ENCODE results near the gene ANGEL1. TPM values are rescaled to one million over a fixed set of nuclear protein-coding genes. Genes with fewer than 3 reads are reported as not detected.

Gene ANGEL1
- 11.5 TPM for total RNA-seq (2013)
- polyA plus RNA-seq (10 to 100 TPM in 1 of 3 donors, 1 to 10 TPM in 2; 8.1 to 10.4 (median 8.5) TPM), polyA minus RNA-seq (5.8 and 8.0 TPM in 2 replicates), total RNA-seq (2.6 to 17.3 (median 10.4) reads per million in 11 experiments)

- H4K20me1 ChIP-seq (ENCODE audit: insufficient read depth, low read length), result no peaks in the 10 kb centered on the region
- intact Hi-C loops (cut with micrococcal nuclease), result loop anchor here in 1 of 2 donors (10.0 kb wide), 1 partner anchor 52 kb away; no protein-coding TSS in a partner anchor
- H3K27me3 ChIP-seq (ENCODE audit: control insufficient read depth in 2 of 2, insufficient read depth in 2 of 2, low read length in 2 of 2), result no peaks in the 10 kb centered on the region
- H3K36me3 Mint-ChIP-seq, result peaks cover 20 to 21% of the 10 kb centered on the region in 2 donors
- H2AFZ ChIP-seq (ENCODE audit: insufficient read depth, low read depth, low read length, poor library complexity, severe bottlenecking), result peak within 1 kb of the TSS; percentile 76
- H3K36me3 ChIP-seq (replicated peaks in 1 of 2; ENCODE audit: control insufficient read depth in 1 of 2, insufficient read depth in 2 of 2, low read length in 2 of 2), result peaks cover 11 to 20% of the 10 kb centered on the region in 2 donors
- peaks cover 0 to 3% (median 3%) of the 10 kb centered on the region in 3 donors for H3K27me3 Mint-ChIP-seq (ENCODE audit: low read depth in 3 of 3)
- peak; percentile 96 to 97 (median 96) for DNase-seq
- no peaks in the 10 kb centered on the region for H3K9me3 Mint-ChIP-seq
- no peaks in the 10 kb centered on the region for H3K9me3 ChIP-seq (replicated peaks in 1 of 2; ENCODE audit: control insufficient read depth in 1 of 2, insufficient read depth in 1 of 2, low read length in 2 of 2)
- H3K4me2 ChIP-seq (replicated peaks; ENCODE audit: extremely low read depth, low read length, poor library complexity, severe bottlenecking), result peak within 1 kb of the TSS; percentile 83
- peaks cover 25 to 28% of the 10 kb centered on the region in 2 donors for H3K4me1 ChIP-seq (ENCODE audit: control insufficient read depth in 1 of 2, insufficient read depth in 2 of 2, low read length in 2 of 2)
- no peak for TF ChIP-seq CTCF (IDR thresholded peaks at IDR 0.05)
- H3K27ac Mint-ChIP-seq, result peak within 1 kb of the TSS; percentile 47 to 91 (median 85)
- H3K4me3 Mint-ChIP-seq, result peak within 1 kb of the TSS; percentile 90 to 96
- WGBS (ENCODE audit: insufficient coverage), result 2% methylated on average over 68 of the region's 69 CpGs
- peak within 1 kb of the TSS; percentile 63 to 85 (median 81) for H3K4me3 ChIP-seq (replicated peaks in 1 of 3; ENCODE audit: low read depth in 2 of 3, low read length in 3 of 3)
- H3K27ac ChIP-seq (ENCODE audit: low read depth in 1 of 2, low read length in 2 of 2), result peak within 1 kb of the TSS in 1 of 2 donors; percentile 80
- peak within 1 kb of the TSS; percentile 84 for H3K9ac ChIP-seq (ENCODE audit: insufficient read depth, low read length, poor library complexity, severe bottlenecking)
- H3K79me2 ChIP-seq (ENCODE audit: insufficient read depth, low read length), result no peaks in the 10 kb centered on the region
- peaks cover 21% of the 10 kb centered on the region for H3K4me1 Mint-ChIP-seq
Observed at GRCh38 chr14:76812422-76813383, at the start of gene ANGEL1. TSS of gene ANGEL1 (minus strand) at chr14:76812882. CDS start at chr14:76812827, 55 bp downstream.

- no peak for TF ChIP-seq CTCF (IDR thresholded peaks at IDR 0.05)
- Mint-ChIP-seq H3K36me3 (peaks cover 8 to 19% of the 10 kb centered on the region in 2 donors), H3K4me1 (peaks cover 56% of the 10 kb centered on the region), H3K9me3 (peaks cover 0 to 3% (median 0%) of the 10 kb centered on the region in 7 donors), H3K4me3 (no peak overlapping the region), H3K27ac (peak overlapping the region in 2 of 7 donors; percentile 11 to 38), H3K27me3 (ENCODE audit: low read depth in 3 of 3) (peaks cover 0 to 3% (median 2%) of the 10 kb centered on the region in 3 donors)
- Histone ChIP-seq H3K27me3 (ENCODE audit: control insufficient read depth in 2 of 2, insufficient read depth in 2 of 2, low read length in 2 of 2) (no peaks in the 10 kb centered on the region), H3K79me2 (ENCODE audit: insufficient read depth, low read length) (peaks cover 12% of the 10 kb centered on the region), H2AFZ (ENCODE audit: insufficient read depth, low read depth, low read length, poor library complexity, severe bottlenecking) (no peak overlapping the region), H3K4me3 (replicated peaks in 1 of 3; ENCODE audit: low read depth in 2 of 3, low read length in 3 of 3) (no peak overlapping the region), H3K9ac (ENCODE audit: insufficient read depth, low read length, poor library complexity, severe bottlenecking) (no peak overlapping the region), H3K27ac (ENCODE audit: low read depth in 1 of 2, low read length in 2 of 2) (no peak overlapping the region), H3K36me3 (replicated peaks in 1 of 2; ENCODE audit: control insufficient read depth in 1 of 2, insufficient read depth in 2 of 2, low read length in 2 of 2) (no peaks in the 10 kb centered on the region), H3K4me2 (replicated peaks; ENCODE audit: extremely low read depth, low read length, poor library complexity, severe bottlenecking) (no peak overlapping the region), H4K20me1 (ENCODE audit: insufficient read depth, low read length) (no peaks in the 10 kb centered on the region), H3K9me3 (replicated peaks in 1 of 2; ENCODE audit: control insufficient read depth in 1 of 2, insufficient read depth in 1 of 2, low read length in 2 of 2) (no peaks in the 10 kb centered on the region), H3K4me1 (ENCODE audit: control insufficient read depth in 1 of 2, insufficient read depth in 2 of 2, low read length in 2 of 2) (peaks cover 42 to 51% of the 10 kb centered on the region in 2 donors)
- no peak for DNase-seq
- intact Hi-C loops (cut with micrococcal nuclease), result loop anchor here in 1 of 2 donors (10.0 kb wide), 1 partner anchor 47 kb away; the partner anchor contains the start of gene ANGEL1
- 94% methylated on average over 5 of the region's 10 CpGs for WGBS (ENCODE audit: insufficient coverage)
Observed at GRCh38 chr14:76861574-76862255, 49.0 kb upstream of the ANGEL1 start.
